ENCODE data around the gene CFAP221. TPM values are rescaled to one million over a fixed set of nuclear protein-coding genes. Genes with fewer than 3 reads are reported as not detected.

Gene CFAP221
- total RNA-seq, 1 donor: 0.31 TPM

GRCh38 chr2:119660343-119660658 lies 116.1 kb downstream of the CFAP221 start:
- Histone ChIP-seq H3K27me3 (ENCODE audit: insufficient read depth, low read length) (no peaks in the 10 kb centered on the region), H3K9me3 (ENCODE audit: low read depth, low read length) (no peaks in the 10 kb centered on the region), H3K4me3 (ENCODE audit: low read length) (no peak overlapping the region), H3K4me1 (ENCODE audit: insufficient read depth, low read length) (peaks cover 15% of the 10 kb centered on the region)

- H3K27me3 ChIP-seq (ENCODE audit: insufficient read depth, low read length): no peaks in the 10 kb centered on the region
- H3K9me3 ChIP-seq (ENCODE audit: low read depth, low read length): no peaks in the 10 kb centered on the region
- H3K4me1 ChIP-seq (ENCODE audit: insufficient read depth, low read length): peaks cover 6% of the 10 kb centered on the region
- H3K4me3 ChIP-seq (ENCODE audit: low read length): no peak overlapping the region
Observed at GRCh38 chr2:119662297-119662696, 118.0 kb downstream of the CFAP221 start.

- H3K4me3 ChIP-seq (ENCODE audit: low read length): no peak overlapping the region
- H3K27me3 ChIP-seq (ENCODE audit: insufficient read depth, low read length): no peaks in the 10 kb centered on the region
- H3K9me3 ChIP-seq (ENCODE audit: low read depth, low read length): no peaks in the 10 kb centered on the region
- no peaks in the 10 kb centered on the region for H3K4me1 ChIP-seq (ENCODE audit: insufficient read depth, low read length)
Observed at GRCh38 chr2:119668546-119668945, 124.3 kb downstream of the CFAP221 start.

- Histone ChIP-seq H3K9me3 (ENCODE audit: low read depth, low read length) (no peaks in the 10 kb centered on the region), H3K4me1 (ENCODE audit: insufficient read depth, low read length) (no peaks in the 10 kb centered on the region), H3K4me3 (ENCODE audit: low read length) (no peak overlapping the region), H3K27me3 (ENCODE audit: insufficient read depth, low read length) (no peaks in the 10 kb centered on the region)
Observed at GRCh38 chr2:119671016-119671415, 126.8 kb downstream of the CFAP221 start.

GRCh38 chr2:119671752-119672151 lies 127.5 kb downstream of the CFAP221 start:
- Histone ChIP-seq H3K27me3 (ENCODE audit: insufficient read depth, low read length) (no peaks in the 10 kb centered on the region), H3K4me3 (ENCODE audit: low read length) (no peak overlapping the region), H3K9me3 (ENCODE audit: low read depth, low read length) (no peaks in the 10 kb centered on the region), H3K4me1 (ENCODE audit: insufficient read depth, low read length) (no peaks in the 10 kb centered on the region)

GRCh38 chr2:119672161-119672862 lies 128.1 kb downstream of the CFAP221 start:
- Histone ChIP-seq H3K9me3 (ENCODE audit: low read depth, low read length) (no peaks in the 10 kb centered on the region), H3K27me3 (ENCODE audit: insufficient read depth, low read length) (no peaks in the 10 kb centered on the region), H3K4me1 (ENCODE audit: insufficient read depth, low read length) (no peaks in the 10 kb centered on the region), H3K4me3 (ENCODE audit: low read length) (no peak overlapping the region)

- H3K4me3 ChIP-seq (ENCODE audit: low read length): no peak overlapping the region
- H3K9me3 ChIP-seq (ENCODE audit: low read depth, low read length): no peaks in the 10 kb centered on the region
Observed at GRCh38 chr2:119673796-119674195, 129.5 kb downstream of the CFAP221 start.

GRCh38 chr2:119674711-119675500 lies 130.7 kb downstream of the CFAP221 start:
- H3K9me3 ChIP-seq (ENCODE audit: low read depth, low read length): no peaks in the 10 kb centered on the region
- H3K27me3 ChIP-seq (ENCODE audit: insufficient read depth, low read length): no peaks in the 10 kb centered on the region
- H3K4me3 ChIP-seq (ENCODE audit: low read length): no peak overlapping the region
- H3K4me1 ChIP-seq (ENCODE audit: insufficient read depth, low read length): peaks cover 7% of the 10 kb centered on the region

More at GRCh38 chr2:119673796-119674195, 129.5 kb downstream of the CFAP221 start:
- no peaks in the 10 kb centered on the region for H3K4me1 ChIP-seq (ENCODE audit: insufficient read depth, low read length)
- no peaks in the 10 kb centered on the region for H3K27me3 ChIP-seq (ENCODE audit: insufficient read depth, low read length)

GRCh38 chr2:119678021-119678656 lies 133.9 kb downstream of the CFAP221 start:
- Histone ChIP-seq H3K4me1 (ENCODE audit: insufficient read depth, low read length) (peaks cover 12% of the 10 kb centered on the region), H3K4me3 (ENCODE audit: low read length) (peak overlapping the region; percentile 75), H3K9me3 (ENCODE audit: low read depth, low read length) (no peaks in the 10 kb centered on the region), H3K27me3 (ENCODE audit: insufficient read depth, low read length) (no peaks in the 10 kb centered on the region)

GRCh38 chr2:119679526-119679837 lies 135.2 kb downstream of the CFAP221 start:
- H3K9me3 ChIP-seq (ENCODE audit: low read depth, low read length): no peaks in the 10 kb centered on the region
- peaks cover 12% of the 10 kb centered on the region for H3K4me1 ChIP-seq (ENCODE audit: insufficient read depth, low read length)
- H3K27me3 ChIP-seq (ENCODE audit: insufficient read depth, low read length): no peaks in the 10 kb centered on the region
- H3K4me3 ChIP-seq (ENCODE audit: low read length): peak overlapping the region; percentile 75

GRCh38 chr2:119679846-119680245 lies 135.6 kb downstream of the CFAP221 start:
- Histone ChIP-seq H3K9me3 (ENCODE audit: low read depth, low read length) (no peaks in the 10 kb centered on the region), H3K27me3 (ENCODE audit: insufficient read depth, low read length) (no peaks in the 10 kb centered on the region), H3K4me3 (ENCODE audit: low read length) (peak overlapping the region; percentile 75), H3K4me1 (ENCODE audit: insufficient read depth, low read length) (peaks cover 12% of the 10 kb centered on the region)

- Histone ChIP-seq H3K4me1 (ENCODE audit: insufficient read depth, low read length) (peaks cover 12% of the 10 kb centered on the region), H3K9me3 (ENCODE audit: low read depth, low read length) (no peaks in the 10 kb centered on the region), H3K4me3 (ENCODE audit: low read length) (no peak overlapping the region), H3K27me3 (ENCODE audit: insufficient read depth, low read length) (no peaks in the 10 kb centered on the region)
Observed at GRCh38 chr2:119680457-119681202, 136.4 kb downstream of the CFAP221 start.

- Histone ChIP-seq H3K9me3 (ENCODE audit: low read depth, low read length) (no peaks in the 10 kb centered on the region), H3K27me3 (ENCODE audit: insufficient read depth, low read length) (no peaks in the 10 kb centered on the region), H3K4me3 (ENCODE audit: low read length) (no peak overlapping the region), H3K4me1 (ENCODE audit: insufficient read depth, low read length) (peaks cover 12% of the 10 kb centered on the region)
Observed at GRCh38 chr2:119681203-119681867, 137.1 kb downstream of the CFAP221 start.

- Histone ChIP-seq H3K9me3 (ENCODE audit: low read depth, low read length) (no peaks in the 10 kb centered on the region), H3K4me3 (ENCODE audit: low read length) (no peak overlapping the region), H3K27me3 (ENCODE audit: insufficient read depth, low read length) (no peaks in the 10 kb centered on the region)
Observed at GRCh38 chr2:119681868-119682220, 137.6 kb downstream of the CFAP221 start.

GRCh38 chr2:119682578-119682977 lies 138.3 kb downstream of the CFAP221 start:
- Histone ChIP-seq H3K4me3 (ENCODE audit: low read length) (no peak overlapping the region), H3K9me3 (ENCODE audit: low read depth, low read length) (no peaks in the 10 kb centered on the region), H3K4me1 (ENCODE audit: insufficient read depth, low read length) (peaks cover 12% of the 10 kb centered on the region), H3K27me3 (ENCODE audit: insufficient read depth, low read length) (no peaks in the 10 kb centered on the region)

More at GRCh38 chr2:119681868-119682220, 137.6 kb downstream of the CFAP221 start:
- peaks cover 12% of the 10 kb centered on the region for H3K4me1 ChIP-seq (ENCODE audit: insufficient read depth, low read length)
